HUES6 (cell line): ENCODE results near the gene TRAM2.

ENCODE experiments used
- H3K27ac ChIP-seq: 2 replicates; pipeline ENCODE4 v1.7.0; 2013; ENCODE audit warnings: low read depth, mild to moderate bottlenecking, low read length, inconsistent platforms
- H3K27me3 ChIP-seq: 2 replicates; pipeline ENCODE4 v1.6.1; 2013; ENCODE audit warnings: low read length; ENCODE audit not compliant: control insufficient read depth, insufficient read depth
- H3K36me3 ChIP-seq: 2 replicates; pipeline ENCODE4 v1.6.1; 2013; ENCODE audit warnings: low read length; ENCODE audit not compliant: control insufficient read depth, insufficient read depth
- H3K4me1 ChIP-seq: 2 replicates; pipeline ENCODE4 v1.6.1; 2013; ENCODE audit warnings: low read length; ENCODE audit not compliant: control insufficient read depth, insufficient read depth
- H3K4me3 ChIP-seq: 2 replicates; pipeline ENCODE4 v1.5.1; 2013; ENCODE audit warnings: low read depth, low read length
- H3K9ac ChIP-seq: one replicate; pipeline ENCODE4 v1.6.1; 2013; ENCODE audit warnings: mild to moderate bottlenecking, low read length
- H3K9me3 ChIP-seq: 2 replicates; pipeline ENCODE4 v1.6.1; 2013; ENCODE audit warnings: low read depth, low read length; ENCODE audit not compliant: control insufficient read depth, insufficient read depth

The TRAM2 gene

GRCh38 chr6:52524918-52525317, 51.9 kb downstream of the TRAM2 start:
- Histone ChIP-seq H3K9ac (no peak overlapping the region), H3K9me3 (no peaks in the 10 kb centered on the region), H3K36me3 (peaks cover 2% of the 10 kb centered on the region; the same call in 1 of the 2 replicates), H3K4me1 (no peaks in the 10 kb centered on the region), H3K4me3 (no peak overlapping the region), H3K27ac (no peak overlapping the region), H3K27me3 (no peaks in the 10 kb centered on the region)

- Histone ChIP-seq H3K36me3 (no peaks in the 10 kb centered on the region), H3K27ac (no peak overlapping the region), H3K4me1 (peaks cover 2% of the 10 kb centered on the region), H3K9me3 (no peaks in the 10 kb centered on the region), H3K27me3 (no peaks in the 10 kb centered on the region), H3K9ac (no peak overlapping the region), H3K4me3 (no peak overlapping the region)
Observed at GRCh38 chr6:52523378-52524142, 53.3 kb downstream of the TRAM2 start.

GRCh38 chr6:52522655-52523054, 54.2 kb downstream of the TRAM2 start:
- peaks cover 11% of the 10 kb centered on the region for H3K4me1 ChIP-seq
- H3K4me3 ChIP-seq, result no peak overlapping the region
- no peaks in the 10 kb centered on the region for H3K36me3 ChIP-seq
- H3K9ac ChIP-seq, result no peak overlapping the region
- no peaks in the 10 kb centered on the region for H3K27me3 ChIP-seq
- H3K27ac ChIP-seq, result no peak overlapping the region
- no peaks in the 10 kb centered on the region for H3K9me3 ChIP-seq

GRCh38 chr6:52522151-52522626, 54.7 kb downstream of the TRAM2 start:
- Histone ChIP-seq H3K27ac (0 out of 2 replicates have a peak overlapping the region, but pooled peaks have one; percentile 14), H3K4me1 (peaks cover 15% of the 10 kb centered on the region), H3K4me3 (no peak overlapping the region), H3K9ac (no peak overlapping the region), H3K9me3 (no peaks in the 10 kb centered on the region), H3K27me3 (no peaks in the 10 kb centered on the region), H3K36me3 (no peaks in the 10 kb centered on the region)

- H3K27ac ChIP-seq, result no peak overlapping the region
- H3K4me3 ChIP-seq, result no peak overlapping the region
- H3K9me3 ChIP-seq, result no peaks in the 10 kb centered on the region
- H3K27me3 ChIP-seq, result no peaks in the 10 kb centered on the region
- H3K36me3 ChIP-seq, result peaks cover 17% of the 10 kb centered on the region
- no peak overlapping the region for H3K9ac ChIP-seq
- H3K4me1 ChIP-seq, result peaks cover 32% of the 10 kb centered on the region
Observed at GRCh38 chr6:52519618-52520017, 57.2 kb downstream of the TRAM2 start.

GRCh38 chr6:52518279-52518945, 58.4 kb downstream of the TRAM2 start:
- H3K36me3 ChIP-seq, result peaks cover 24% of the 10 kb centered on the region
- H3K4me3 ChIP-seq, result peak overlapping the region; percentile 27; the same call in 1 of the 2 replicates
- no peaks in the 10 kb centered on the region for H3K27me3 ChIP-seq
- peaks cover 38% of the 10 kb centered on the region for H3K4me1 ChIP-seq
- peak overlapping the region; percentile 88 for H3K27ac ChIP-seq
- peak overlapping the region; percentile 78 for H3K9ac ChIP-seq
- H3K9me3 ChIP-seq, result no peaks in the 10 kb centered on the region

GRCh38 chr6:52517502-52518278, 59.2 kb downstream of the TRAM2 start:
- peaks cover 24% of the 10 kb centered on the region for H3K36me3 ChIP-seq
- peak overlapping the region; percentile 78 for H3K9ac ChIP-seq
- peak overlapping the region; percentile 27; the same call in 1 of the 2 replicates for H3K4me3 ChIP-seq
- no peaks in the 10 kb centered on the region for H3K9me3 ChIP-seq
- peaks cover 42% of the 10 kb centered on the region for H3K4me1 ChIP-seq
- H3K27me3 ChIP-seq, result no peaks in the 10 kb centered on the region
- H3K27ac ChIP-seq, result peak overlapping the region; percentile 88

GRCh38 chr6:52516943-52517342, 59.9 kb downstream of the TRAM2 start:
- Histone ChIP-seq H3K27me3 (no peaks in the 10 kb centered on the region), H3K9ac (no peak overlapping the region), H3K36me3 (peaks cover 24% of the 10 kb centered on the region), H3K9me3 (no peaks in the 10 kb centered on the region), H3K4me3 (no peak overlapping the region), H3K4me1 (peaks cover 49% of the 10 kb centered on the region), H3K27ac (no peak overlapping the region)

- Histone ChIP-seq H3K9ac (no peak overlapping the region), H3K9me3 (no peaks in the 10 kb centered on the region), H3K27me3 (no peaks in the 10 kb centered on the region), H3K36me3 (peaks cover 25% of the 10 kb centered on the region), H3K4me1 (peaks cover 53% of the 10 kb centered on the region), H3K4me3 (no peak overlapping the region), H3K27ac (no peak overlapping the region)
Observed at GRCh38 chr6:52516269-52516668, 60.6 kb downstream of the TRAM2 start.

- Histone ChIP-seq H3K27ac (no peak overlapping the region; the same call in 1 of the 2 replicates), H3K9me3 (no peaks in the 10 kb centered on the region), H3K27me3 (no peaks in the 10 kb centered on the region), H3K36me3 (peaks cover 27% of the 10 kb centered on the region), H3K4me3 (no peak overlapping the region), H3K9ac (no peak overlapping the region), H3K4me1 (peaks cover 56% of the 10 kb centered on the region)
Observed at GRCh38 chr6:52515219-52515960, 61.5 kb downstream of the TRAM2 start.
